NK-92 (cell line): ENCODE measurements around the gene SATB2.

Experiments used
- DNase-seq: peaks from one replicate; lab custom pipeline; 2025; ENCODE audit not compliant: unreplicated experiment; lab: John Stamatoyannopoulos, UW

SATB2 gene

GRCh38 chr2:199452260-199452990, 5.3 kb downstream of the SATB2 start:
- no peak for DNase-seq

GRCh38 chr2:199449956-199450355, 7.8 kb downstream of the SATB2 start:
- no peak for DNase-seq

GRCh38 chr2:199449455-199449854, 8.3 kb downstream of the SATB2 start:
- no peak for DNase-seq

- no peak for DNase-seq
Measured at GRCh38 chr2:199446996-199447576, 10.7 kb downstream of the SATB2 start.

GRCh38 chr2:199444749-199445148, 13.0 kb downstream of the SATB2 start:
- no peak for DNase-seq

GRCh38 chr2:199443589-199444130, 14.1 kb downstream of the SATB2 start:
- DNase-seq, result no peak

GRCh38 chr2:199442173-199442572, 15.6 kb downstream of the SATB2 start:
- no peak for DNase-seq

GRCh38 chr2:199441759-199442158, 16.0 kb downstream of the SATB2 start:
- no peak for DNase-seq

- DNase-seq, result no peak
Measured at GRCh38 chr2:199440118-199440517, 17.6 kb downstream of the SATB2 start.

GRCh38 chr2:199439542-199439941, 18.2 kb downstream of the SATB2 start:
- DNase-seq, result no peak

- no peak for DNase-seq
Measured at GRCh38 chr2:199439066-199439465, 18.7 kb downstream of the SATB2 start.

- no peak for DNase-seq
Measured at GRCh38 chr2:199434555-199434954, 23.2 kb downstream of the SATB2 start.

- DNase-seq, result no peak
Measured at GRCh38 chr2:199433204-199433832, 24.4 kb downstream of the SATB2 start.

GRCh38 chr2:199431746-199432213, 26.0 kb downstream of the SATB2 start:
- no peak for DNase-seq

- no peak for DNase-seq
Measured at GRCh38 chr2:199430214-199430613, 27.5 kb downstream of the SATB2 start.

GRCh38 chr2:199428291-199428690, 29.4 kb downstream of the SATB2 start:
- DNase-seq, result no peak

- no peak for DNase-seq
Measured at GRCh38 chr2:199424160-199424559, 33.6 kb downstream of the SATB2 start.

GRCh38 chr2:199419428-199419827, 38.3 kb downstream of the SATB2 start:
- no peak for DNase-seq

GRCh38 chr2:199414465-199414864, 43.3 kb downstream of the SATB2 start:
- DNase-seq, result no peak

- no peak for DNase-seq
Measured at GRCh38 chr2:199414001-199414400, 43.7 kb downstream of the SATB2 start.

GRCh38 chr2:199409759-199410529, 47.8 kb downstream of the SATB2 start:
- no peak for DNase-seq
